OCI-LY7 (cell line): Measurements from ENCODE around the gene QSER1. TPM values are rescaled to one million over a fixed set of nuclear protein-coding genes. Genes with fewer than 3 reads are reported as not detected.

ENCODE experiments used
- BruUV-seq: library from RNA; stranded (reverse); fragments of 400-500 nt; replicated peaks from 2 replicates; lab custom pipeline; 2021; lab: Mats Ljungman, UMichigan
- CTCF ChIA-PET: fragments of 300-600 bp; sonication (Branson Sonifier 250); formaldehyde crosslinking; loops from one replicate; lab custom pipeline; 2022; ENCODE audit warnings: antibody characterized with exemption; ENCODE audit not compliant: unreplicated experiment; lab: Charles Lee
- POLR2A ChIA-PET: fragments of 300-600 bp; sonication (Branson Sonifier 250); formaldehyde crosslinking; loops from one replicate; lab custom pipeline; 2022; ENCODE audit warnings: antibody characterized with exemption; lab: Charles Lee
- DNase-seq: peaks from one replicate; pipeline ENCODE4 v3.0.0-alpha.2; 2015; ENCODE audit warnings: low spot score
- H2AFZ ChIP-seq: fragments of 200-600 bp; sonication (generic), shearing (Covaris generic); 2 replicates; pipeline ENCODE4 v1.6.1; 2014; ENCODE audit warnings: mild to moderate bottlenecking, antibody characterized with exemption, low read length, moderate library complexity
- H3K27ac ChIP-seq: fragments of 200-600 bp; sonication (generic); 2 replicates; pipeline ENCODE4 v1.5.1; 2014; ENCODE audit warnings: mixed run types, low read depth, mild to moderate bottlenecking, moderate library complexity, low read length, inconsistent platforms; ENCODE audit not compliant: poor library complexity, severe bottlenecking
- H3K36me3 ChIP-seq: fragments of 200-600 bp; sonication (generic); 2 replicates; pipeline ENCODE4 v1.6.1; 2014; ENCODE audit warnings: mild to moderate bottlenecking, antibody characterized with exemption, low read length, moderate library complexity, mixed read lengths; ENCODE audit not compliant: insufficient read depth
- H3K4me1 ChIP-seq: fragments of 200-600 bp; sonication (generic); 2 replicates; pipeline ENCODE4 v1.5.1; 2014; ENCODE audit warnings: mild to moderate bottlenecking, low read length; ENCODE audit not compliant: insufficient read depth, poor library complexity, severe bottlenecking
- H3K4me2 ChIP-seq: fragments of 200-600 bp; sonication (generic); 2 replicates; pipeline ENCODE4 v1.6.1; 2014; ENCODE audit warnings: mild to moderate bottlenecking, low read length
- H3K4me3 ChIP-seq: fragments of 200-600 bp; sonication (generic); 2 replicates; pipeline ENCODE4 v1.5.1; 2014; ENCODE audit warnings: mild to moderate bottlenecking, low read depth, low read length; ENCODE audit not compliant: poor library complexity, severe bottlenecking
- H3K79me2 ChIP-seq: fragments of 200-600 bp; sonication (generic); 2 replicates; pipeline ENCODE4 v1.6.1; 2016; ENCODE audit warnings: low read depth, mild to moderate bottlenecking, low read length, moderate library complexity, mixed read lengths; ENCODE audit not compliant: insufficient read depth
- H3K9me2 ChIP-seq: fragments of 200-600 bp; sonication (generic); 2 replicates; pipeline ENCODE4 v1.6.1; 2016; ENCODE audit warnings: mild to moderate bottlenecking, low read length, mixed read lengths; ENCODE audit not compliant: insufficient read depth
- H3K9me3 ChIP-seq: fragments of 200-600 bp; sonication (generic); 2 replicates; pipeline ENCODE4 v1.6.1; 2014; ENCODE audit warnings: mild to moderate bottlenecking, mixed run types, low read length, mixed read lengths
- H4K20me1 ChIP-seq: fragments of 200-600 bp; sonication (generic); 2 replicates; pipeline ENCODE4 v1.6.1; 2014; ENCODE audit warnings: mild to moderate bottlenecking, antibody characterized with exemption, low read length, moderate library complexity, mixed read lengths; ENCODE audit not compliant: insufficient read depth
- EZH2phosphoT487 ChIP-seq: fragments of 200-600 bp; sonication (generic); IDR thresholded peaks from 2 replicates; pipeline ENCODE4 v1.6.1; 2018; ENCODE audit warnings: low read depth, borderline replicate concordance, mild to moderate bottlenecking, mixed run types, antibody characterized with exemption, low read length, moderate library complexity, mixed read lengths
- intact Hi-C: fragments of 100-400 bp; cut with micrococcal nuclease; formaldehyde crosslinking; loops from one replicate; pipeline ENCODE4 v1.10.0; 2022; ENCODE audit not compliant: unreplicated experiment
- total RNA-seq, 2 experiments: library from RNA; depleted of rRNA in 1 of 2; stranded (reverse); fragments of >200 nt in 1 of 2; shearing (Covaris generic) in 1 of 2; gene quantifications; 2 replicates each; pipeline ENCODE4 v1.2.3, GENCODE V29; 2014 to 2022
- TF ChIP-seq, protein P1 (sequence below): fragments of 200-600 bp; sonication (generic); conservative IDR thresholded peaks from 2 replicates; pipeline ENCODE4 v1.5.1; 2014; ENCODE audit warnings: mild to moderate bottlenecking, antibody characterized with exemption, low read length, moderate library complexity, mixed read lengths

Gene QSER1
- total RNA-seq, 2 experiments from 2014 or later, result 30.6 to 46.3 TPM

DNA sequence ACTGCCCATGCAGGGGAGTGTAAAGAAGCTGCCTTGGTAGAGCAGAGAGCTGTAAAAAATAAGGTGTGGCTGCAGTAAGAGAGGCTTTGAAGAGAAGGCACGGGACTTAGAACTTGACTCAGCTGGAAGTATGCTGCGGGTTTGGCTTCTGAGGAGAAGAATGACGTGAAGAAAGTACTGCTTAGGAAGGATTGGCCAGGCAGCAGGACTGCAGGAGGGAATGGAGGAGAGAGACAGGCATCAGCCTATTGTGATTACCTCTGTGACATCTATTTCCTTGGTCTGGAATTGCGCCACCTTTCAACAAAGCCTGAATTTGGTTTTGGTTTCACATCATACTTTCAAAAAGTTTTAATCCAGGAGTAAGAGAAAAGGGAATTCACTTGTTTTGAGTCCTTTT, 40.4 kb upstream of the QSER1 start:
- no peaks in the 10 kb centered on the region for H3K36me3 ChIP-seq
- no peak overlapping the region for H3K27ac ChIP-seq
- CTCF ChIA-PET, result no interaction called here
- no peak for DNase-seq
- no peak overlapping the region for H3K4me2 ChIP-seq
- H3K9me3 ChIP-seq, result no peaks in the 10 kb centered on the region
- no peak overlapping the region for H2AFZ ChIP-seq
- POLR2A ChIA-PET, result interaction anchor here (0.6 kb wide), 1 partner anchor 106 kb away, joined by 3 read pairs; no protein-coding TSS in a partner anchor
- no peaks in the 10 kb centered on the region for H4K20me1 ChIP-seq
- no TSS peak for BruUV-seq
- no peaks in the 10 kb centered on the region for H3K4me1 ChIP-seq
- intact Hi-C loops, result no loop called here
- no peaks in the 10 kb centered on the region for H3K79me2 ChIP-seq
- TF ChIP-seq, protein P1, sequence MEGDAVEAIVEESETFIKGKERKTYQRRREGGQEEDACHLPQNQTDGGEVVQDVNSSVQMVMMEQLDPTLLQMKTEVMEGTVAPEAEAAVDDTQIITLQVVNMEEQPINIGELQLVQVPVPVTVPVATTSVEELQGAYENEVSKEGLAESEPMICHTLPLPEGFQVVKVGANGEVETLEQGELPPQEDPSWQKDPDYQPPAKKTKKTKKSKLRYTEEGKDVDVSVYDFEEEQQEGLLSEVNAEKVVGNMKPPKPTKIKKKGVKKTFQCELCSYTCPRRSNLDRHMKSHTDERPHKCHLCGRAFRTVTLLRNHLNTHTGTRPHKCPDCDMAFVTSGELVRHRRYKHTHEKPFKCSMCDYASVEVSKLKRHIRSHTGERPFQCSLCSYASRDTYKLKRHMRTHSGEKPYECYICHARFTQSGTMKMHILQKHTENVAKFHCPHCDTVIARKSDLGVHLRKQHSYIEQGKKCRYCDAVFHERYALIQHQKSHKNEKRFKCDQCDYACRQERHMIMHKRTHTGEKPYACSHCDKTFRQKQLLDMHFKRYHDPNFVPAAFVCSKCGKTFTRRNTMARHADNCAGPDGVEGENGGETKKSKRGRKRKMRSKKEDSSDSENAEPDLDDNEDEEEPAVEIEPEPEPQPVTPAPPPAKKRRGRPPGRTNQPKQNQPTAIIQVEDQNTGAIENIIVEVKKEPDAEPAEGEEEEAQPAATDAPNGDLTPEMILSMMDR, result no peak
- no peak for TF ChIP-seq EZH2phosphoT487
- H3K4me3 ChIP-seq, result no peak overlapping the region
- no peaks in the 10 kb centered on the region for H3K9me2 ChIP-seq

DNA sequence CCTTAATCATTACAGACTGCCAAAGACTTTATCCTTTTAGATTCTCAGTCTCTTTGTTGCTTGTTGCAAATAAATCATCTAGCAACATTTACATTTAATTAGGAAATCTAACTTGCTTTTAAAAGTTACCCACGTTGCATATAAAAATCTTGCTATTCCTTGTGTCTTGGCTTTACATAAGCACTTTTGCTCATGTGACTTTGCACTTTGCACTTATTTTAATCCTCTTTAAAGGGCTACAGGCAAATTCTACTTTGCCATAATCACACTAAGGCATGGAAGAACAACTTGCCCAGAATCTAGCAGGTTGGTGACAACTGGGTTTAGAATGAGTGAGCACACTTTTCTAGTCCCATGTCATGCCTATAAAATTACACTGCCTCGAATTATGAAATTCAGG, 37.0 kb upstream of the QSER1 start:
- Histone ChIP-seq H3K36me3 (no peaks in the 10 kb centered on the region), H3K79me2 (no peaks in the 10 kb centered on the region), H3K4me3 (no peak overlapping the region), H3K4me1 (no peaks in the 10 kb centered on the region), H3K4me2 (no peak overlapping the region), H3K27ac (no peak overlapping the region), H2AFZ (no peak overlapping the region), H4K20me1 (no peaks in the 10 kb centered on the region), H3K9me2 (no peaks in the 10 kb centered on the region), H3K9me3 (no peaks in the 10 kb centered on the region)
- intact Hi-C loops, result no loop called here
- no peak for DNase-seq
- TF ChIP-seq, protein P1, result no peak
- no peak for TF ChIP-seq EZH2phosphoT487
- no TSS peak for BruUV-seq
- ChIA-PET CTCF (no interaction called here), POLR2A (no interaction called here)

DNA sequence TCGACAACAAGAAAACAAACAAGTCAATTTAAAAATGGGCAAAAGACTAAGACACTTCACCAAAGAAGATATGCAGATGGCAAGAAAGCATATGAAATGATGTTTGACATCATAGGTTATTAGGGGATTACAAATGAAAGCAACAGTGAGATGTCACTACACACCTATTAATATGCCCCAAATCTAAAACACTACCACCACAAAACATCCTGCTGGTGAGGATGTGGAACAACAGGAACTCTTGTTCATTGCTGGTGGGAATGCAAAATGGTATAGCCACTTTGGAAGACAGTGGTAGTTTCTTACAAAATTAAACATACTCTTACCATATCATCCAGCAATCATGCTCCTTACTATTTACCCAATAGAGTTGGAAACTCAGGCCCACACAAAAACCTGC, 33.9 kb upstream of the QSER1 start:
- Histone ChIP-seq H3K27ac (no peak overlapping the region), H4K20me1 (no peaks in the 10 kb centered on the region), H3K4me1 (no peaks in the 10 kb centered on the region), H3K36me3 (no peaks in the 10 kb centered on the region), H3K4me2 (no peak overlapping the region), H3K9me3 (no peaks in the 10 kb centered on the region), H3K4me3 (no peak overlapping the region), H2AFZ (no peak overlapping the region), H3K79me2 (no peaks in the 10 kb centered on the region), H3K9me2 (no peaks in the 10 kb centered on the region)
- CTCF ChIA-PET, result no interaction called here
- intact Hi-C loops, result no loop called here
- BruUV-seq, result no TSS peak
- TF ChIP-seq, protein P1, result no peak
- no peak for TF ChIP-seq EZH2phosphoT487
- POLR2A ChIA-PET, result interaction anchor here (0.8 kb wide), 1 partner anchor 14 kb away, joined by 3 read pairs; no protein-coding TSS in a partner anchor
- DNase-seq, result no peak
